DOHH2 (cell line): Measurements from ENCODE around the gene TRERF1.

Experiments used
- EZH2phosphoT487 ChIP-seq: fragments of 200-600 bp; sonication (generic); IDR thresholded peaks from 2 replicates; pipeline ENCODE4 v1.6.1; 2017; ENCODE audit warnings: borderline replicate concordance, mild to moderate bottlenecking, antibody characterized with exemption, low read length, moderate library complexity, mixed read lengths
- TF ChIP-seq, protein P1 (sequence below): fragments of 200-600 bp; sonication (generic); IDR thresholded peaks from one replicate; pipeline ENCODE4 v1.5.1; 2014; ENCODE audit warnings: antibody characterized with exemption, mild to moderate bottlenecking, low read depth, low read length; ENCODE audit not compliant: poor library complexity, severe bottlenecking

GRCh38 chr6:42263165-42263728, 188.5 kb downstream of the TRERF1 start:
- TF ChIP-seq, protein P1, sequence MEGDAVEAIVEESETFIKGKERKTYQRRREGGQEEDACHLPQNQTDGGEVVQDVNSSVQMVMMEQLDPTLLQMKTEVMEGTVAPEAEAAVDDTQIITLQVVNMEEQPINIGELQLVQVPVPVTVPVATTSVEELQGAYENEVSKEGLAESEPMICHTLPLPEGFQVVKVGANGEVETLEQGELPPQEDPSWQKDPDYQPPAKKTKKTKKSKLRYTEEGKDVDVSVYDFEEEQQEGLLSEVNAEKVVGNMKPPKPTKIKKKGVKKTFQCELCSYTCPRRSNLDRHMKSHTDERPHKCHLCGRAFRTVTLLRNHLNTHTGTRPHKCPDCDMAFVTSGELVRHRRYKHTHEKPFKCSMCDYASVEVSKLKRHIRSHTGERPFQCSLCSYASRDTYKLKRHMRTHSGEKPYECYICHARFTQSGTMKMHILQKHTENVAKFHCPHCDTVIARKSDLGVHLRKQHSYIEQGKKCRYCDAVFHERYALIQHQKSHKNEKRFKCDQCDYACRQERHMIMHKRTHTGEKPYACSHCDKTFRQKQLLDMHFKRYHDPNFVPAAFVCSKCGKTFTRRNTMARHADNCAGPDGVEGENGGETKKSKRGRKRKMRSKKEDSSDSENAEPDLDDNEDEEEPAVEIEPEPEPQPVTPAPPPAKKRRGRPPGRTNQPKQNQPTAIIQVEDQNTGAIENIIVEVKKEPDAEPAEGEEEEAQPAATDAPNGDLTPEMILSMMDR: no peak
- no peak for TF ChIP-seq EZH2phosphoT487
